HEK293T (cell line): ENCODE measurements around the gene C7orf33.

Experiments used
- CTBP1 ChIP-seq: fragments of 450-650 bp; IDR thresholded peaks from 2 replicates; pipeline ENCODE4 v1.6.1; 2016; ENCODE audit warnings: borderline replicate concordance
- FOXM1 ChIP-seq: fragments of 450-650 bp; IDR thresholded peaks from 2 replicates; pipeline ENCODE4 v1.6.1; 2017; ENCODE audit warnings: mild to moderate bottlenecking, borderline replicate concordance
- LEF1 ChIP-seq: fragments of 450-650 bp; IDR thresholded peaks from 2 replicates; pipeline ENCODE4 v1.6.1; 2017; ENCODE audit warnings: mild to moderate bottlenecking, borderline replicate concordance
- SP1 ChIP-seq: fragments of 450-650 bp; IDR thresholded peaks from 2 replicates; pipeline ENCODE4 v1.6.1; 2017
- SUZ12 ChIP-seq: fragments of 450-650 bp; IDR thresholded peaks from 2 replicates; pipeline ENCODE4 v1.6.1; 2016; ENCODE audit warnings: mild to moderate bottlenecking
- ZNF384 ChIP-seq: fragments of 450-650 bp; IDR thresholded peaks from 2 replicates; pipeline ENCODE4 v1.6.1; 2016
- TF ChIP-seq, protein P1 (sequence below): fragments of 450-650 bp; IDR thresholded peaks from 2 replicates; pipeline ENCODE4 v1.6.1; 2016

DNA sequence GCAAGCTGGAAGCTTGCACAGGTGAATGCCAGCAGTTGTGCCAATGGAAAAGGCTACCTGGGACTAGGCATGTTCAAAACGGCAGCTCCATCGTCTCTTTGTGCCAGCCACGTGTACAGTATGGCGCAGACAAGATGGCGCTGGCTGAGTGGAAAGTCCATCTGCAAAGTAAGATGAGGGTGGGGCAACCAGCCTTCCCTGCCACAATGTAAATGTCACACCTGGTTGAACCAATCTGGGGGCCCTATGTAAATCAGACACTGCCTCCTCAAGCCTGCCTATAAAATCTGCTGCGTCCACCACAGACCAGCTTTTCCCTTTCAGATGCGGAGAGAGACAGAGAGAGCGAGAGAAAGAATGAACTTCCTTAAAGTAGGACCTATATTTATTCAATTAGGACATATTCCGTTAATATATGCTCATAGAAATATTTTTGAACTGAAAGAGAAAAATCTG lies 18.5 kb upstream of the C7orf33 start:
- no peak for TF ChIP-seq CTBP1
- TF ChIP-seq ZNF384: no peak
- TF ChIP-seq LEF1: no peak
- TF ChIP-seq, protein P1, sequence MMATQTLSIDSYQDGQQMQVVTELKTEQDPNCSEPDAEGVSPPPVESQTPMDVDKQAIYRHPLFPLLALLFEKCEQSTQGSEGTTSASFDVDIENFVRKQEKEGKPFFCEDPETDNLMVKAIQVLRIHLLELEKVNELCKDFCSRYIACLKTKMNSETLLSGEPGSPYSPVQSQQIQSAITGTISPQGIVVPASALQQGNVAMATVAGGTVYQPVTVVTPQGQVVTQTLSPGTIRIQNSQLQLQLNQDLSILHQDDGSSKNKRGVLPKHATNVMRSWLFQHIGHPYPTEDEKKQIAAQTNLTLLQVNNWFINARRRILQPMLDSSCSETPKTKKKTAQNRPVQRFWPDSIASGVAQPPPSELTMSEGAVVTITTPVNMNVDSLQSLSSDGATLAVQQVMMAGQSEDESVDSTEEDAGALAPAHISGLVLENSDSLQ: no peak
- TF ChIP-seq SP1: no peak
- no peak for TF ChIP-seq FOXM1
- TF ChIP-seq SUZ12: no peak
